Neural cell (in vitro differentiated cells): ENCODE measurements around the gene IL17RB. TPM values are rescaled to one million over a fixed set of nuclear protein-coding genes. Genes with fewer than 3 reads are reported as not detected.

ENCODE experiments used
- H2AFZ ChIP-seq: fragments of 200-600, 300-800 bp; sonication (generic), shearing (Covaris generic); 2 replicates; pipeline ENCODE4 v1.6.0; 2014; ENCODE audit warnings: low read depth, mild to moderate bottlenecking, antibody characterized with exemption, low read length, moderate library complexity
- H3F3A ChIP-seq: fragments of 200-600 bp; shearing (Covaris generic); 2 replicates; pipeline ENCODE4 v1.6.1; 2016; ENCODE audit warnings: mild to moderate bottlenecking, moderate library complexity, mixed read lengths, antibody characterized with exemption, low read length; ENCODE audit not compliant: insufficient read depth, poor library complexity, severe bottlenecking
- H3K27ac ChIP-seq: fragments of 200-600, 300-800 bp; sonication (generic), shearing (Covaris generic); 2 replicates; pipeline ENCODE4 v1.5.1; 2014; ENCODE audit warnings: mild to moderate bottlenecking, low read length, moderate library complexity
- H3K27me3 ChIP-seq: fragments of 300-800, 200-600 bp; sonication (generic), shearing (Covaris generic); 2 replicates; pipeline ENCODE4 v1.6.0; 2014; ENCODE audit warnings: mild to moderate bottlenecking, low read depth, low read length, moderate library complexity; ENCODE audit not compliant: insufficient read depth
- H3K36me3 ChIP-seq: fragments of 300-800, 200-600 bp; sonication (generic), shearing (Covaris generic); 2 replicates; pipeline ENCODE4 v1.5.1; 2014; ENCODE audit warnings: mild to moderate bottlenecking, antibody characterized with exemption, low read length, moderate library complexity; ENCODE audit not compliant: insufficient read depth
- H3K4me2 ChIP-seq: fragments of 300-800, 200-600 bp; sonication (generic), shearing (Covaris generic); 2 replicates; pipeline ENCODE4 v1.6.0; 2014; ENCODE audit warnings: mild to moderate bottlenecking, low read length
- H3K4me3 ChIP-seq: fragments of 300-800, 200-600 bp; sonication (generic), shearing (Covaris generic); 2 replicates; pipeline ENCODE4 v1.5.1; 2014; ENCODE audit warnings: mild to moderate bottlenecking, low read length, moderate library complexity
- H3K79me2 ChIP-seq: fragments of 200-600 bp; shearing (Covaris generic); replicated peaks from 2 replicates; pipeline ENCODE4 v1.6.0; 2014; ENCODE audit warnings: mild to moderate bottlenecking, low read length, moderate library complexity; ENCODE audit not compliant: insufficient read depth
- H3K9ac ChIP-seq: fragments of 300-800, 200-600 bp; sonication (generic), shearing (Covaris generic); 2 replicates; pipeline ENCODE4 v1.6.1; 2016; ENCODE audit warnings: mild to moderate bottlenecking, low read length, mixed read lengths
- H3K9me2 ChIP-seq: fragments of 200-600 bp; shearing (Covaris generic); 2 replicates; pipeline ENCODE4 v1.6.1; 2016; ENCODE audit warnings: mild to moderate bottlenecking, low read length, mixed read lengths; ENCODE audit not compliant: insufficient read depth
- H3K9me3 ChIP-seq: fragments of 200-600, 300-800 bp; sonication (generic), shearing (Covaris generic); 2 replicates; pipeline ENCODE4 v1.6.1; 2016; ENCODE audit warnings: mild to moderate bottlenecking, mixed run types, low read length, moderate library complexity, mixed read lengths
- H4K20me1 ChIP-seq: fragments of 200-600 bp; shearing (Covaris generic); 2 replicates; pipeline ENCODE4 v1.6.1; 2016; ENCODE audit warnings: mild to moderate bottlenecking, mixed run types; ENCODE audit not compliant: insufficient read depth
- CTCF ChIP-seq: fragments of 450-650 bp; IDR thresholded peaks from 2 replicates; pipeline ENCODE4 v1.5.1; 2014; ENCODE audit warnings: antibody characterized with exemption, mild to moderate bottlenecking, moderate library complexity; ENCODE audit not compliant: poor library complexity, severe bottlenecking
- EP300 ChIP-seq: fragments of 450-650 bp; conservative IDR thresholded peaks from 2 replicates; pipeline ENCODE4 v1.6.1; 2014; ENCODE audit warnings: antibody characterized with exemption, mild to moderate bottlenecking, moderate library complexity; ENCODE audit not compliant: poor library complexity, severe bottlenecking
- EZH2 ChIP-seq: fragments of 200-600, 300-800 bp; shearing (Covaris generic), sonication (generic); IDR thresholded peaks from 2 replicates; pipeline ENCODE4 v1.6.1; 2014; ENCODE audit warnings: antibody characterized with exemption, low read length, borderline replicate concordance, mild to moderate bottlenecking; ENCODE audit not compliant: insufficient read depth, poor library complexity, severe bottlenecking
- MXI1 ChIP-seq: fragments of 450-650 bp; conservative IDR thresholded peaks from 2 replicates; pipeline ENCODE4 v1.6.1; 2014; ENCODE audit warnings: antibody characterized with exemption, mild to moderate bottlenecking; ENCODE audit not compliant: poor library complexity, severe bottlenecking
- POLR2AphosphoS5 ChIP-seq: IDR thresholded peaks from 2 replicates; pipeline ENCODE4 v1.6.1; 2012
- RAD21 ChIP-seq: fragments of 450-650 bp; conservative IDR thresholded peaks from 2 replicates; pipeline ENCODE4 v1.6.1; 2014; ENCODE audit warnings: antibody characterized with exemption, mild to moderate bottlenecking, moderate library complexity
- REST ChIP-seq: IDR thresholded peaks from 2 replicates; pipeline ENCODE4 v1.6.1; 2012; ENCODE audit warnings: borderline replicate concordance
- SMC3 ChIP-seq: fragments of 450-650 bp; conservative IDR thresholded peaks from 2 replicates; pipeline ENCODE4 v1.6.1; 2014; ENCODE audit warnings: antibody characterized with exemption, mild to moderate bottlenecking, moderate library complexity; ENCODE audit not compliant: poor library complexity
- TAF1 ChIP-seq: IDR thresholded peaks from 2 replicates; pipeline ENCODE4 v1.6.1; 2012; ENCODE audit warnings: low read depth
- polyA plus RNA-seq: library from polyadenylated mRNA; depleted of rRNA; stranded (reverse); fragments of >200 nt; gene quantifications from 2 replicates; pipeline ENCODE4 v1.2.3, GENCODE V29; 2014

IL17RB gene
- polyA plus RNA-seq, 1 donor from 2014 or later = 0.83 TPM

GRCh38 chr3:53845881-53846133 lies 561 bp upstream of the IL17RB start:
- Histone ChIP-seq H3K4me2 (peak overlapping the region; percentile 51), H3K27ac (no peak overlapping the region), H3K79me2 (no peaks in the 10 kb centered on the region), H3K9me3 (no peaks in the 10 kb centered on the region), H3K9ac (peak overlapping the region; percentile 50), H3K9me2 (no peaks in the 10 kb centered on the region), H3F3A (no peaks in the 10 kb centered on the region), H3K4me3 (peak overlapping the region; percentile 70), H4K20me1 (no peaks in the 10 kb centered on the region), H2AFZ (no peak overlapping the region), H3K36me3 (no peaks in the 10 kb centered on the region), H3K27me3 (peaks cover 34% of the 10 kb centered on the region)
- TF ChIP-seq POLR2AphosphoS5 (no peak), EP300 (no peak)

DNA sequence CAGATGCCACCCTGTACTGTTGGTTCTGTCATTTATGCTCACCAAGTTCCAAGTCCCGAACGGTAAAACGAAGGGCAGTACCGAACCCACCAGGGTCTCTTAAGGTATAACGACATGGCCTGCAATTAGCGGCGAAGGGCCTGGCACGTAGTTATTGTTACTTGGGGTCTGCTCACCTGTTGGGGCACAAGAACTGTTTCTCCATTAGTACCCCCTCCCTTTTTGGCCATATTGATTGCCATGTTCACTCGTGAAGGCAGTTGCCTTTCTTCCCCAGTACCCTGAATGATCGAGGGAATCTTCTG lies 435 bp downstream of the IL17RB start:
- H3K9me3 ChIP-seq = no peaks in the 10 kb centered on the region
- TF ChIP-seq CTCF = no peak
- TF ChIP-seq REST = no peak
- TF ChIP-seq EZH2 = no peak
- TF ChIP-seq EP300 = no peak
- TF ChIP-seq MXI1 = no peak
- no peak for TF ChIP-seq TAF1
- no peak for TF ChIP-seq POLR2AphosphoS5
- no peak for TF ChIP-seq RAD21
- TF ChIP-seq SMC3 = no peak
- no peak overlapping the region for H2AFZ ChIP-seq
- H3K79me2 ChIP-seq = no peaks in the 10 kb centered on the region
- H3K4me3 ChIP-seq = peak overlapping the region; percentile 70
- peak overlapping the region; percentile 50 for H3K9ac ChIP-seq
- peaks cover 34% of the 10 kb centered on the region for H3K27me3 ChIP-seq
- no peak overlapping the region for H3K4me2 ChIP-seq
- H3K36me3 ChIP-seq = no peaks in the 10 kb centered on the region
- H3K27ac ChIP-seq = no peak overlapping the region
- H3F3A ChIP-seq = no peaks in the 10 kb centered on the region
- no peaks in the 10 kb centered on the region for H3K9me2 ChIP-seq
- H4K20me1 ChIP-seq = no peaks in the 10 kb centered on the region

GRCh38 chr3:53849916-53850315 lies 3.5 kb downstream of the IL17RB start:
- Histone ChIP-seq H2AFZ (no peak overlapping the region), H3F3A (no peaks in the 10 kb centered on the region), H3K36me3 (no peaks in the 10 kb centered on the region), H3K9me2 (no peaks in the 10 kb centered on the region), H3K27me3 (peaks cover 25% of the 10 kb centered on the region), H3K79me2 (no peaks in the 10 kb centered on the region), H3K4me2 (no peak overlapping the region), H3K9me3 (no peaks in the 10 kb centered on the region), H3K27ac (no peak overlapping the region), H3K4me3 (no peak overlapping the region), H3K9ac (no peak overlapping the region), H4K20me1 (no peaks in the 10 kb centered on the region)
- TF ChIP-seq MXI1 (no peak), EP300 (no peak), TAF1 (no peak), CTCF (no peak), REST (no peak), POLR2AphosphoS5 (no peak), EZH2 (no peak), SMC3 (no peak), RAD21 (no peak)
